AG04450 (cell line): ENCODE results near the gene KRTAP25-1. TPM values are rescaled to one million over a fixed set of nuclear protein-coding genes. Genes with fewer than 3 reads are reported as not detected.

ENCODE experiments used
- CTCF ChIA-PET: fragments of 300-600, 350-600 bp; formaldehyde crosslinking; extraction: SDS; loops from one replicate; lab custom pipeline; 2022; ENCODE audit warnings: antibody characterized with exemption, inconsistent platforms; lab: Charles Lee
- POLR2A ChIA-PET: fragments of 350-600 bp; formaldehyde crosslinking; extraction: SDS; loops from one replicate; lab custom pipeline; 2021; ENCODE audit warnings: antibody characterized with exemption, inconsistent platforms; lab: Yijun Ruan, JAX
- DNase-seq: peaks from one replicate; pipeline ENCODE4 v3.0.0-alpha.2; 2011; ENCODE audit warnings: low read depth, low spot score
- H3K27ac ChIP-seq: one replicate; pipeline ENCODE4 v1.5.1; 2012; ENCODE audit warnings: low read depth, low read length, control low read depth
- H3K27me3 ChIP-seq: one replicate; pipeline ENCODE4 v1.6.0; 2012; ENCODE audit warnings: low read length; ENCODE audit not compliant: control insufficient read depth, insufficient read depth
- H3K4me3 ChIP-seq: 2 replicates; pipeline ENCODE4 v1.5.1; 2011; ENCODE audit warnings: mild to moderate bottlenecking, low read depth, low read length, control low read depth
- H3K9me3 ChIP-seq: 2 replicates; pipeline ENCODE4 v1.5.1; 2012; ENCODE audit warnings: low read length; ENCODE audit not compliant: control insufficient read depth, insufficient read depth
- polyA plus RNA-seq: library from polyadenylated mRNA; depleted of rRNA; stranded (reverse); fragments of >200 nt; gene quantifications from 2 replicates; pipeline ENCODE4 v1.2.3, GENCODE V29; 2011
- TF ChIP-seq, protein P1 (sequence below): IDR thresholded peaks from 2 replicates; pipeline ENCODE4 v1.5.1; 2011; ENCODE audit warnings: low read depth, low read length, control low read depth, inconsistent platforms

The KRTAP25-1 gene
- polyA plus RNA-seq, 1 experiment: not detected

- TF ChIP-seq, protein P1, sequence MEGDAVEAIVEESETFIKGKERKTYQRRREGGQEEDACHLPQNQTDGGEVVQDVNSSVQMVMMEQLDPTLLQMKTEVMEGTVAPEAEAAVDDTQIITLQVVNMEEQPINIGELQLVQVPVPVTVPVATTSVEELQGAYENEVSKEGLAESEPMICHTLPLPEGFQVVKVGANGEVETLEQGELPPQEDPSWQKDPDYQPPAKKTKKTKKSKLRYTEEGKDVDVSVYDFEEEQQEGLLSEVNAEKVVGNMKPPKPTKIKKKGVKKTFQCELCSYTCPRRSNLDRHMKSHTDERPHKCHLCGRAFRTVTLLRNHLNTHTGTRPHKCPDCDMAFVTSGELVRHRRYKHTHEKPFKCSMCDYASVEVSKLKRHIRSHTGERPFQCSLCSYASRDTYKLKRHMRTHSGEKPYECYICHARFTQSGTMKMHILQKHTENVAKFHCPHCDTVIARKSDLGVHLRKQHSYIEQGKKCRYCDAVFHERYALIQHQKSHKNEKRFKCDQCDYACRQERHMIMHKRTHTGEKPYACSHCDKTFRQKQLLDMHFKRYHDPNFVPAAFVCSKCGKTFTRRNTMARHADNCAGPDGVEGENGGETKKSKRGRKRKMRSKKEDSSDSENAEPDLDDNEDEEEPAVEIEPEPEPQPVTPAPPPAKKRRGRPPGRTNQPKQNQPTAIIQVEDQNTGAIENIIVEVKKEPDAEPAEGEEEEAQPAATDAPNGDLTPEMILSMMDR: no peak
- Histone ChIP-seq H3K4me3 (no peak overlapping the region), H3K9me3 (peaks cover 20% of the 10 kb centered on the region), H3K27ac (no peak overlapping the region), H3K27me3 (no peaks in the 10 kb centered on the region)
- CTCF ChIA-PET: no interaction called here
- no peak for DNase-seq
- POLR2A ChIA-PET: no interaction called here
Observed at GRCh38 chr21:30333736-30334135, 44.4 kb upstream of the KRTAP25-1 start.

DNA sequence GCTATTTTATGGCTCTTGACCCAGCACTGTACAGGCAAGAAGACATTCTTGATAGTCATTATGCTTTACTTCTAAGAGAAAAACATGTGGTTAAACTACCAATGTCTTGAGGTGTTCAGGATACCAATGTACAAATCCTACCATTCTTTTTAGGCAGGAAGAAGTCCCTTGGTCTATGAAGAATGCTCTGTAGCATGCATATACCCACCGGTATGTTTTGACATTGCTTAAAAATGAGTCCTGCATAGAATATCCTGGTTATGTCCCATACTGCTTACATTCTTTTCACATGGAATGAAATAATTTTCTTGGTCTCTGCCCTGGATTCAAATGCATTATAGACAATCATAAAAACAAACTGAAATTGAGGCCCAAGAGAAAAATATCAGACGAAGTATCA lies 43.4 kb upstream of the KRTAP25-1 start:
- Histone ChIP-seq H3K9me3 (peaks cover 20% of the 10 kb centered on the region), H3K4me3 (no peak overlapping the region), H3K27ac (no peak overlapping the region), H3K27me3 (no peaks in the 10 kb centered on the region)
- ChIA-PET POLR2A (no interaction called here), CTCF (no interaction called here)
- TF ChIP-seq, protein P1: no peak
- no peak for DNase-seq

GRCh38 chr21:30329203-30329875 lies 40.0 kb upstream of the KRTAP25-1 start:
- DNase-seq: no peak
- ChIA-PET POLR2A (no interaction called here), CTCF (no interaction called here)
- TF ChIP-seq, protein P1: no peak
- no peaks in the 10 kb centered on the region for H3K27me3 ChIP-seq
- H3K27ac ChIP-seq: no peak overlapping the region
- H3K4me3 ChIP-seq: no peak overlapping the region
- peaks cover 13% of the 10 kb centered on the region for H3K9me3 ChIP-seq

DNA sequence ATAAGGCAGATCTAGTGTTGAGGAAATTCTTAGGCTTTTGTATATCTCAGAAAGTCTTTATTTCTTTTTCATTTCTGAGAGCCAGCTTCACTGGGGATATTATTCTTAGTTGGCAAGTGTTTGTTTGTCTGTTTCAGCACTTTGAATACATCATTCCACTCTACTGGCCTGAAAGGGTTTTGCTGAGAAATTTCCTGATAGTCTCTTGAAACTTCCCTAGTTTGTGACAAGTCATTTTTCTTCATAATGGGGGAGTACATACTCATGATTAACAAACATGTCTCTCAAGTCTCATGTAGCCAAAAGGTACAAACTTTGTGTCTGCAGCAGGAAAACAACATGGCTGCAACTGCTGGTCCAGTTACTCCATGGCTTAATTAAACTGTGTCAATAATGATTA lies 37.1 kb upstream of the KRTAP25-1 start:
- no peak overlapping the region for H3K4me3 ChIP-seq
- CTCF ChIA-PET: no interaction called here
- no peak overlapping the region for H3K27ac ChIP-seq
- H3K9me3 ChIP-seq: peaks cover 5% of the 10 kb centered on the region; the same call in 1 of the 2 replicates
- TF ChIP-seq, protein P1: no peak
- POLR2A ChIA-PET: no interaction called here
- no peaks in the 10 kb centered on the region for H3K27me3 ChIP-seq
- DNase-seq: no peak

- Histone ChIP-seq H3K27ac (no peak within 1 kb of the TSS), H3K9me3 (peaks cover 8% of the 10 kb centered on the region; the same call in 1 of the 2 replicates), H3K27me3 (no peaks in the 10 kb centered on the region), H3K4me3 (no peak within 1 kb of the TSS)
- no peak for DNase-seq
- ChIA-PET POLR2A (no interaction called here), CTCF (no interaction called here)
- TF ChIP-seq, protein P1: no peak
Observed at GRCh38 chr21:30320215-30320614, 30.9 kb upstream of the KRTAP25-1 start, which contains the start of gene KRTAP26-1. Gene KRTAP26-1 (minus strand): TSS chr21:30320315. CDS start chr21:30320035, 280 bp downstream.
